Thyroid gland (tissue), 4 donors: ENCODE data around the gene TPPP2. TPM values are rescaled to one million over a fixed set of nuclear protein-coding genes. Genes with fewer than 3 reads are reported as not detected.

Source experiments
- DNase-seq, 2 donors: peaks; one replicate each; pipeline ENCODE4 v3.0.0-alpha.2; 2019
- H3K27ac ChIP-seq, 3 donors: fragments of 200-600 bp; sonication (generic); 1 replicate in 2 of 3; 2 replicates in 1 of 3; pipeline ENCODE4 v1.5.1; 2016 to 2019; ENCODE audit warnings: mild to moderate bottlenecking in 1 of 3, moderate library complexity in 1 of 3
- H3K27me3 ChIP-seq: fragments of 200-600 bp; sonication (generic); one replicate; pipeline ENCODE4 v1.5.1; 2019
- H3K36me3 ChIP-seq, 2 donors: fragments of 200-600 bp; sonication (generic); one replicate each; pipeline ENCODE4 v1.5.1; 2016 to 2019
- H3K4me1 ChIP-seq, 2 donors: fragments of 200-600 bp; sonication (generic); one replicate each; pipeline ENCODE4 v1.5.1; 2017 to 2019
- H3K4me3 ChIP-seq, 3 donors: fragments of 200-600 bp; sonication (generic); replicated peaks in 1 of 3; 1 replicate in 2 of 3; 2 replicates in 1 of 3; pipeline ENCODE4 v1.5.1; 2016; ENCODE audit warnings: mild to moderate bottlenecking in 1 of 3
- H3K9me3 ChIP-seq: fragments of 200-600 bp; sonication (generic); one replicate; pipeline ENCODE4 v1.5.1; 2017
- CTCF ChIP-seq, 6 experiments: fragments of 200-600 bp in 3 of 6; fragments of 450-650 bp in 3 of 6; sonication (generic) in 3 of 6; IDR thresholded peaks; one replicate each; pipeline ENCODE4 v1.5.1; 2016 to 2019; ENCODE audit warnings: antibody characterized with exemption in 6 of 6, mild to moderate bottlenecking in 2 of 6, inconsistent platforms in 1 of 6, moderate library complexity in 1 of 6
- POLR2A ChIP-seq, 2 donors: fragments of 450-650 bp; IDR thresholded peaks; one replicate each; pipeline ENCODE4 v1.6.1; 2017; ENCODE audit warnings: antibody characterized with exemption in 2 of 2, mild to moderate bottlenecking in 2 of 2, moderate library complexity in 1 of 2
- WGBS, 2 donors: methylation state at CpG; one replicate each; pipeline ENCODE4 v1.1.5; 2017; 5-methylcytosine and 5-hydroxymethylcytosine counted together
- intact Hi-C: fragments of 100-400 bp; cut with DNase I; formaldehyde crosslinking; loops from one replicate; pipeline ENCODE4 v1.15.1; 2023
- total RNA-seq, 4 donors: library from RNA; depleted of rRNA; stranded (reverse); fragments of >200 nt; gene quantifications; one replicate each; pipeline ENCODE4 v1.2.3, GENCODE V29; 2016

TPPP2 gene
- total RNA-seq, 4 donors from 2014 or later, result not detected

GRCh38 chr14:21068521-21069387 lies 38.7 kb downstream of the TPPP2 start:
- Histone ChIP-seq H3K27me3 (no peaks in the 10 kb centered on the region), H3K27ac (peak overlapping the region; percentile 26 to 90 (median 85)), H3K4me3 (peak overlapping the region in 1 of 3 donors; percentile 60), H3K4me1 (peaks cover 32 to 40% of the 10 kb centered on the region in 2 donors), H3K9me3 (no peaks in the 10 kb centered on the region), H3K36me3 (no peaks in the 10 kb centered on the region)
- peak; percentile 69 to 75 for DNase-seq
- intact Hi-C loops, result loop anchor here (2.0 kb wide), 1 partner anchor 24 kb away; no protein-coding TSS in a partner anchor
- WGBS, 2 donors, result 7% methylated on average over 33 to 37 of the region's 45 CpGs
- TF ChIP-seq POLR2A (IDR thresholded peaks at IDR 0.05) (no peak), CTCF (IDR thresholded peaks at IDR 0.05) (peak; percentile 30 to 85 (median 74))

GRCh38 chr14:21069388-21070082 lies 39.5 kb downstream of the TPPP2 start:
- H3K36me3 ChIP-seq, result no peaks in the 10 kb centered on the region
- H3K9me3 ChIP-seq, result no peaks in the 10 kb centered on the region
- peak in 1 of 2 donors; percentile 15 for DNase-seq
- WGBS, 2 donors, result 6 to 7% methylated on average over 7 to 36 of the region's 40 CpGs
- H3K27me3 ChIP-seq, result no peaks in the 10 kb centered on the region
- peak overlapping the region; percentile 9 to 60 (median 42) for H3K4me3 ChIP-seq
- H3K4me1 ChIP-seq, result peaks cover 39 to 46% of the 10 kb centered on the region in 2 donors
- H3K27ac ChIP-seq, result peak overlapping the region; percentile 72 to 90 (median 85)
- intact Hi-C loops, result loop anchor here (2.0 kb wide), 1 partner anchor 23 kb away; no protein-coding TSS in a partner anchor
- TF ChIP-seq CTCF (IDR thresholded peaks at IDR 0.05) (peak in 1 of 6 experiments; percentile 8), POLR2A (IDR thresholded peaks at IDR 0.05) (no peak)

- Histone ChIP-seq H3K27me3 (no peaks in the 10 kb centered on the region), H3K9me3 (no peaks in the 10 kb centered on the region), H3K27ac (peak within 1 kb of the TSS; percentile 72 to 90 (median 85)), H3K36me3 (no peaks in the 10 kb centered on the region), H3K4me1 (peaks cover 45 to 52% of the 10 kb centered on the region in 2 donors), H3K4me3 (peak within 1 kb of the TSS; percentile 54 to 88 (median 60))
- peak; percentile 71 to 77 for DNase-seq
- 1 to 2% methylated on average over 8 to 12 of the region's 63 CpGs for WGBS, 2 donors
- TF ChIP-seq POLR2A (IDR thresholded peaks at IDR 0.05) (peak in 1 of 2 donors; percentile 65), CTCF (IDR thresholded peaks at IDR 0.05) (no peak)
- intact Hi-C loops, result no loop called here
Measured at GRCh38 chr14:21070083-21070609, 40.1 kb downstream of the TPPP2 start, which contains the start of gene ARHGEF40. Gene ARHGEF40, plus strand, starts transcription at chr14:21070304. Its CDS starts 93 bp downstream, at chr14:21070397.

GRCh38 chr14:21070610-21071224 lies 40.7 kb downstream of the TPPP2 start:
- DNase-seq, result peak; percentile 48 to 57
- H3K27ac ChIP-seq, result peak overlapping the region; percentile 56 to 90 (median 85)
- no peaks in the 10 kb centered on the region for H3K9me3 ChIP-seq
- peaks cover 48 to 58% of the 10 kb centered on the region in 2 donors for H3K4me1 ChIP-seq
- peak overlapping the region; percentile 54 to 88 (median 60) for H3K4me3 ChIP-seq
- H3K27me3 ChIP-seq, result no peaks in the 10 kb centered on the region
- TF ChIP-seq CTCF (IDR thresholded peaks at IDR 0.05), result no peak
- no peak for TF ChIP-seq POLR2A (IDR thresholded peaks at IDR 0.05)
- peaks cover 1 to 2% of the 10 kb centered on the region in 2 donors for H3K36me3 ChIP-seq
- 0% methylated on average over 18 to 20 of the region's 23 CpGs for WGBS, 2 donors
- intact Hi-C loops, result no loop called here
